OCI-LY1 (cell line): ENCODE results near the gene MYLK3.

ENCODE experiments used
- CTCF ChIP-seq: fragments of 200-600 bp; sonication (generic), shearing (Covaris generic); IDR thresholded peaks from 2 replicates; pipeline ENCODE4 v1.5.1; 2017; ENCODE audit warnings: mild to moderate bottlenecking, antibody characterized with exemption, low read length, moderate library complexity, mixed read lengths
- EZH2 ChIP-seq: fragments of 200-600 bp; sonication (generic), shearing (Covaris generic); IDR thresholded peaks from 2 replicates; pipeline ENCODE4 v1.8.0; 2017; ENCODE audit warnings: borderline replicate concordance, mixed run types, mild to moderate bottlenecking, antibody characterized with exemption, low read length, moderate library complexity, mixed read lengths

- TF ChIP-seq EZH2 (no peak), CTCF (no peak)
These were observed 52.2 kb downstream of the MYLK3 start for GRCh38 chr16:46695937-46696336.
